Astrocyte (in vitro differentiated cells and primary cell): ENCODE measurements around the gene PRKCE. TPM values are rescaled to one million over a fixed set of nuclear protein-coding genes. Genes with fewer than 3 reads are reported as not detected.

Experiments
- DNase-seq: peaks from one replicate; pipeline ENCODE4 v3.0.0-alpha.2; 2010; ENCODE audit warnings: low read depth
- FAIRE-seq: peaks from 2 replicates; lab custom pipeline; 2011; peaks lifted over from hg19 to GRCh38; lab: Jason Lieb, UNC
- H2AFZ ChIP-seq: 2 replicates; pipeline ENCODE4 v1.6.0; 2012; ENCODE audit warnings: low read depth, low read length, inconsistent platforms
- H3K27ac ChIP-seq: 2 replicates; pipeline ENCODE4 v1.5.1; 2011; ENCODE audit warnings: low read depth, low read length, inconsistent platforms
- H3K27me3 ChIP-seq: 2 replicates; pipeline ENCODE4 v1.6.0; 2011; ENCODE audit warnings: low read length, inconsistent platforms; ENCODE audit not compliant: insufficient read depth
- H3K36me3 ChIP-seq: 2 replicates; pipeline ENCODE4 v1.5.1; 2011; ENCODE audit warnings: low read length, inconsistent platforms; ENCODE audit not compliant: insufficient read depth
- H3K4me1 ChIP-seq: 2 replicates; pipeline ENCODE4 v1.5.1; 2011; ENCODE audit warnings: low read length, inconsistent platforms; ENCODE audit not compliant: insufficient read depth
- H3K4me2 ChIP-seq: 2 replicates; pipeline ENCODE4 v1.6.0; 2012; ENCODE audit warnings: low read length, inconsistent platforms
- H3K4me3 ChIP-seq: 2 replicates; pipeline ENCODE4 v1.5.1; 2011; ENCODE audit warnings: low read depth, mild to moderate bottlenecking, low read length, inconsistent platforms; ENCODE audit not compliant: insufficient read depth
- H3K79me2 ChIP-seq: 2 replicates; pipeline ENCODE4 v1.6.0; 2012; ENCODE audit warnings: mild to moderate bottlenecking, low read length, inconsistent platforms; ENCODE audit not compliant: insufficient read depth
- H3K9ac ChIP-seq: 2 replicates; pipeline ENCODE4 v1.6.0; 2012; ENCODE audit warnings: mild to moderate bottlenecking, low read length, inconsistent platforms
- H3K9me3 ChIP-seq: 2 replicates; pipeline ENCODE4 v1.5.1; 2012; ENCODE audit warnings: low read depth, mild to moderate bottlenecking, low read length, inconsistent platforms; ENCODE audit not compliant: insufficient read depth
- H4K20me1 ChIP-seq: 2 replicates; pipeline ENCODE4 v1.6.0; 2012; ENCODE audit warnings: low read length, inconsistent platforms; ENCODE audit not compliant: insufficient read depth
- H3K27ac Mint-ChIP-seq: one replicate; pipeline ENCODE4 v1.8.0; 2021; ENCODE audit warnings: mild to moderate bottlenecking, mixed read lengths; ENCODE audit not compliant: unreplicated experiment
- H3K27me3 Mint-ChIP-seq: one replicate; pipeline ENCODE4 v1.8.0; 2021; ENCODE audit warnings: low read depth, mixed read lengths; ENCODE audit not compliant: unreplicated experiment
- H3K36me3 Mint-ChIP-seq: one replicate; pipeline ENCODE4 v1.8.0; 2021; ENCODE audit warnings: low read depth, mixed read lengths; ENCODE audit not compliant: unreplicated experiment
- H3K4me1 Mint-ChIP-seq: one replicate; pipeline ENCODE4 v1.8.0; 2021; ENCODE audit warnings: low read depth, mixed read lengths; ENCODE audit not compliant: unreplicated experiment
- H3K4me3 Mint-ChIP-seq: one replicate; pipeline ENCODE4 v1.8.0; 2021; ENCODE audit warnings: mild to moderate bottlenecking, moderate library complexity, mixed read lengths; ENCODE audit not compliant: unreplicated experiment
- H3K9me3 Mint-ChIP-seq: one replicate; pipeline ENCODE4 v1.8.0; 2021; ENCODE audit warnings: mild to moderate bottlenecking, mixed read lengths; ENCODE audit not compliant: unreplicated experiment
- CTCF ChIP-seq: IDR thresholded peaks from 2 replicates; pipeline ENCODE4 v1.5.1; 2011; ENCODE audit warnings: low read depth, mild to moderate bottlenecking, inconsistent platforms, low read length, moderate library complexity; ENCODE audit not compliant: insufficient read depth
- EZH2 ChIP-seq: IDR thresholded peaks from 2 replicates; pipeline ENCODE4 v1.6.1; 2012; ENCODE audit warnings: mild to moderate bottlenecking, low read length, inconsistent platforms; ENCODE audit not compliant: insufficient read depth
- total RNA-seq: library from RNA; stranded (reverse); gene quantifications from 2 replicates; pipeline ENCODE4 v1.2.1, GENCODE V29; 2021

The PRKCE gene
- total RNA-seq, 1 donor from 2014 or later = 12.8 TPM

- H3K4me2 ChIP-seq = no peak overlapping the region
- no peaks in the 10 kb centered on the region for H3K9me3 ChIP-seq
- no peak overlapping the region for H3K9ac ChIP-seq
- peak; percentile 18 for DNase-seq
- H3K4me3 Mint-ChIP-seq = no peak overlapping the region
- H3K36me3 ChIP-seq = no peaks in the 10 kb centered on the region
- FAIRE-seq = no peak
- H3K4me1 Mint-ChIP-seq = peaks cover 16% of the 10 kb centered on the region
- peaks cover 7% of the 10 kb centered on the region for H4K20me1 ChIP-seq
- H3K4me3 ChIP-seq = no peak overlapping the region
- no peaks in the 10 kb centered on the region for H3K9me3 Mint-ChIP-seq
- peaks cover 2% of the 10 kb centered on the region for H3K4me1 ChIP-seq
- peaks cover 8% of the 10 kb centered on the region for H3K79me2 ChIP-seq
- H3K27ac ChIP-seq = no peak overlapping the region
- H3K27ac Mint-ChIP-seq = no peak overlapping the region
- no peaks in the 10 kb centered on the region for H3K27me3 ChIP-seq
- H3K36me3 Mint-ChIP-seq = no peaks in the 10 kb centered on the region
- TF ChIP-seq CTCF (no peak), EZH2 (no peak)
- H2AFZ ChIP-seq = no peak overlapping the region
- H3K27me3 Mint-ChIP-seq = no peaks in the 10 kb centered on the region
Measured at GRCh38 chr2:45674035-45674816, 22.8 kb downstream of the PRKCE start.

- Histone ChIP-seq H2AFZ (no peak overlapping the region), H3K36me3 (no peaks in the 10 kb centered on the region), H4K20me1 (peaks cover 7% of the 10 kb centered on the region), H3K4me1 (no peaks in the 10 kb centered on the region), H3K4me3 (no peak overlapping the region), H3K9me3 (no peaks in the 10 kb centered on the region), H3K79me2 (peaks cover 6% of the 10 kb centered on the region), H3K27ac (no peak overlapping the region), H3K9ac (no peak overlapping the region), H3K4me2 (no peak overlapping the region), H3K27me3 (no peaks in the 10 kb centered on the region)
- Mint-ChIP-seq H3K4me3 (no peak overlapping the region), H3K4me1 (peaks cover 13% of the 10 kb centered on the region), H3K9me3 (no peaks in the 10 kb centered on the region), H3K27ac (no peak overlapping the region), H3K27me3 (no peaks in the 10 kb centered on the region), H3K36me3 (no peaks in the 10 kb centered on the region)
- TF ChIP-seq EZH2 (no peak), CTCF (no peak)
- FAIRE-seq (no peak), DNase-seq (no peak)
Measured at GRCh38 chr2:45675263-45675812, 23.9 kb downstream of the PRKCE start.

GRCh38 chr2:45676088-45676487 lies 24.6 kb downstream of the PRKCE start:
- no peaks in the 10 kb centered on the region for H3K9me3 Mint-ChIP-seq
- Histone ChIP-seq H2AFZ (no peak overlapping the region), H4K20me1 (peaks cover 7% of the 10 kb centered on the region), H3K27ac (no peak overlapping the region), H3K4me1 (no peaks in the 10 kb centered on the region), H3K4me2 (no peak overlapping the region), H3K36me3 (no peaks in the 10 kb centered on the region), H3K79me2 (peaks cover 6% of the 10 kb centered on the region), H3K9ac (no peak overlapping the region), H3K4me3 (no peak overlapping the region), H3K9me3 (no peaks in the 10 kb centered on the region), H3K27me3 (no peaks in the 10 kb centered on the region)
- peaks cover 13% of the 10 kb centered on the region for H3K4me1 Mint-ChIP-seq
- H3K27ac Mint-ChIP-seq = no peak overlapping the region
- DNase-seq (no peak), FAIRE-seq (no peak)
- H3K27me3 Mint-ChIP-seq = no peaks in the 10 kb centered on the region
- no peak overlapping the region for H3K4me3 Mint-ChIP-seq
- H3K36me3 Mint-ChIP-seq = no peaks in the 10 kb centered on the region
- TF ChIP-seq CTCF = no peak
- TF ChIP-seq EZH2 = no peak
